ENCODE data around the gene SEZ6. TPM values are rescaled to one million over a fixed set of nuclear protein-coding genes. Genes with fewer than 3 reads are reported as not detected.

The SEZ6 gene
- total and polyA plus RNA-seq, 3 experiments from 2014 or later: 1.6 TPM; not detected in 2

DNA sequence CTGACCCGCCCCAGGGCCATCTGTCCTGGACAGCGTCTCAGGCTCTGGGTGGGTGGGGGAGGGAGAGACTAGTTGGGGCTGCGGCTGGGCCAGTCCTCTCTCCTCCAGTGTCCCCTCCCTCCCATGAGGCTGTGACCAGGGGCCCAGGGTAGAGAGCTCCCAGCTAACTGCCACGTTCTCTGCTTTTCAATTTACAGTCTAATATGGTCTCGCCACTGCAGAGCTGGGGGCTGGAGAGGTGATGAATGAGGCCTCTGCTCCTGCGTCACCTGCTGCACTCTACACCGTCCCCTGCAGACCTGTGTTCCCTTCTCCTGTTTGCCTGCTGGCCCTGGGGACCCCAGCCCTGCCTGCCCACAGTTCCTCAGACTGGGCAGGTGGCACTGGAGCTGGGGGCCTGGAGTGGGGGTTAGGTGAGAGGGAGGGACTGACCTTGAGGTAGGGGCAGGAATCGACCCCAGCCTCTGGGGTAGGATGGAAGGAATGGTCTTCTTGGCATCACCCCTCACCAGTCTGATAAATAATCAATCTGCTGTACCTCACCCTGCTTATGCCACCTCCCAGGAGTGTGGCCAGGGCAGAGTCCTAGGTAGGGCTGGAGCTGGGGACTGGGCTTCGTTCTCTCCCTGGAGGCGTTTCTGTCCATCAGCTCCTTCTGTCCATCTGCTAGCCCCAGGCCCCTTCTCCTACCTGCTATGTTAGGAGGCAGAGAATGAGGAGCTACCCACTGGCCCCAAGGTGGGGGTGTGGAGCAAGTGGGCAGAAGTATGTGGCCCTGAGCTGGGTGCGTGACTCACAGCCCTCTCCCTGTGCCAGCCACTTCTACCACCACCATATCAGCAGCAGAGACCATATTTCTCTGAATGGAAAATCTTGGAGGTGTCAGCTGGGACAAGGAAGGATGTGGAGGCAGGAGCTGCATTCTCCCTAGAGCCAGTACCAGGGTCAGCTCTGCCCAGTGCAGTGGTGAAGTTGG, 12.9 kb downstream of the SEZ6 start:
- no peaks in the 10 kb centered on the region for H3K4me1 Mint-ChIP-seq
- H3K9me3 Mint-ChIP-seq: no peaks in the 10 kb centered on the region
- Histone ChIP-seq H3K36me3 (ENCODE audit: insufficient read depth, low read length) (no peaks in the 10 kb centered on the region), H3K27me3 (ENCODE audit: insufficient read depth, low read length, poor library complexity, severe bottlenecking) (no peaks in the 10 kb centered on the region), H3K4me3 (ENCODE audit: low read length) (no peak overlapping the region), H3K27ac (ENCODE audit: low read depth, low read length) (no peak overlapping the region), H3K4me1 (ENCODE audit: insufficient read depth, low read length) (no peaks in the 10 kb centered on the region), H3K9me3 (ENCODE audit: low read length) (no peaks in the 10 kb centered on the region)
- H3K4me3 Mint-ChIP-seq: no peak overlapping the region
- POLR2A ChIA-PET: no interaction called here
- H3K27me3 Mint-ChIP-seq: peaks cover 9 to 25% of the 10 kb centered on the region in 2 donors
- H3K36me3 Mint-ChIP-seq: no peaks in the 10 kb centered on the region
- no peak for DNase-seq
- peak overlapping the region in 1 of 8 donors; percentile 77 for H3K27ac Mint-ChIP-seq
- CTCF ChIA-PET: interaction anchor here (1.0 to 1.1 kb wide), 2 partner anchors 27 to 124 kb away, joined by 3 read pairs; no protein-coding TSS in a partner anchor

- no peak overlapping the region for H3K27ac ChIP-seq (ENCODE audit: low read depth, low read length)
- Mint-ChIP-seq H3K4me1 (no peaks in the 10 kb centered on the region), H3K36me3 (no peaks in the 10 kb centered on the region), H3K27ac (peak overlapping the region in 1 of 8 donors; percentile 60), H3K27me3 (peaks cover 9 to 21% of the 10 kb centered on the region in 2 donors), H3K4me3 (no peak overlapping the region), H3K9me3 (no peaks in the 10 kb centered on the region)
- no peak overlapping the region for H3K4me3 ChIP-seq (ENCODE audit: low read length)
- H3K27me3 ChIP-seq (ENCODE audit: insufficient read depth, low read length, poor library complexity, severe bottlenecking): no peaks in the 10 kb centered on the region
- ChIA-PET POLR2A (no interaction called here), CTCF (interaction anchor here (1.2 kb wide), 1 partner anchor 124 kb away, joined by 4 read pairs; no protein-coding TSS in a partner anchor)
- no peaks in the 10 kb centered on the region for H3K4me1 ChIP-seq (ENCODE audit: insufficient read depth, low read length)
- no peaks in the 10 kb centered on the region for H3K36me3 ChIP-seq (ENCODE audit: insufficient read depth, low read length)
- DNase-seq: no peak
- no peaks in the 10 kb centered on the region for H3K9me3 ChIP-seq (ENCODE audit: low read length)
Measured at GRCh38 chr17:28992185-28992584, 13.6 kb downstream of the SEZ6 start.

- Histone ChIP-seq H3K36me3 (ENCODE audit: insufficient read depth, low read length) (no peaks in the 10 kb centered on the region), H3K4me1 (ENCODE audit: insufficient read depth, low read length) (no peaks in the 10 kb centered on the region), H3K27me3 (ENCODE audit: insufficient read depth, low read length, poor library complexity, severe bottlenecking) (no peaks in the 10 kb centered on the region), H3K27ac (ENCODE audit: low read depth, low read length) (no peak overlapping the region), H3K9me3 (ENCODE audit: low read length) (no peaks in the 10 kb centered on the region), H3K4me3 (ENCODE audit: low read length) (no peak overlapping the region)
- POLR2A ChIA-PET: no interaction called here
- no peak overlapping the region for H3K27ac Mint-ChIP-seq
- CTCF ChIA-PET: interaction anchor here (1.2 kb wide), 1 partner anchor 125 kb away, joined by 4 read pairs; no protein-coding TSS in a partner anchor
- H3K9me3 Mint-ChIP-seq: no peaks in the 10 kb centered on the region
- H3K4me3 Mint-ChIP-seq: no peak overlapping the region
- DNase-seq: no peak
- no peaks in the 10 kb centered on the region for H3K36me3 Mint-ChIP-seq
- H3K4me1 Mint-ChIP-seq: no peaks in the 10 kb centered on the region
- peaks cover 5 to 17% of the 10 kb centered on the region in 2 donors for H3K27me3 Mint-ChIP-seq
Measured at GRCh38 chr17:28991779-28992178, 14.1 kb downstream of the SEZ6 start.

DNA sequence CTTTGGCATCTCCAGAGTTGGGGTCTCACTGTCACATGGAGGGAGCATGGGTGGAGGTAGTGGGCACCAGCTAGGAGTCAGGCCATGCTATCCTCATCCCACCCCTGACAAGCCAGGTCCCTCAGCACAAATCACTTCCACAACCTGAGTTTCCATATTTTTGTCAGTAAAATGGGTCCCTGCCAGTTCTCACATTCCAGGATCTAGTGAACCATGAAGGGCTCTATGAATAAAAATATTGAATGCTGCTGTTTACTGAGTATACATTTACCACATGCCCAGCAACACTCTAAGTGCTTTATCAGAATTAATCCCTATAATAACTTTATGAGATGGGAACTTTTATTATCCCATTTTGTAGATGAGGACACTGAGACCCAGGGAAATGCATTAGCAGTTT, 16.8 kb downstream of the SEZ6 start:
- Histone ChIP-seq H3K27ac (ENCODE audit: low read depth, low read length) (no peak overlapping the region), H3K4me1 (ENCODE audit: insufficient read depth, low read length) (no peaks in the 10 kb centered on the region), H3K27me3 (ENCODE audit: insufficient read depth, low read length, poor library complexity, severe bottlenecking) (no peaks in the 10 kb centered on the region), H3K36me3 (ENCODE audit: insufficient read depth, low read length) (no peaks in the 10 kb centered on the region), H3K4me3 (ENCODE audit: low read length) (no peak overlapping the region), H3K9me3 (ENCODE audit: low read length) (no peaks in the 10 kb centered on the region)
- Mint-ChIP-seq H3K36me3 (no peaks in the 10 kb centered on the region), H3K27ac (no peak overlapping the region), H3K27me3 (peaks cover 2 to 7% of the 10 kb centered on the region in 2 donors), H3K4me1 (no peaks in the 10 kb centered on the region), H3K9me3 (no peaks in the 10 kb centered on the region), H3K4me3 (no peak overlapping the region)
- DNase-seq: no peak
- CTCF ChIA-PET: interaction anchor here (1.0 kb wide), 1 partner anchor 23 kb away, joined by 3 read pairs; no protein-coding TSS in a partner anchor
- POLR2A ChIA-PET: no interaction called here

GRCh38 chr17:28988475-28988874, 17.4 kb downstream of the SEZ6 start:
- peaks cover 2 to 5% (median 2%) of the 10 kb centered on the region in 3 donors for H3K4me1 Mint-ChIP-seq
- Histone ChIP-seq H3K9me3 (ENCODE audit: low read length) (no peaks in the 10 kb centered on the region), H3K4me1 (ENCODE audit: insufficient read depth, low read length) (peaks cover 5% of the 10 kb centered on the region), H3K4me3 (ENCODE audit: low read length) (no peak overlapping the region), H3K27me3 (ENCODE audit: insufficient read depth, low read length, poor library complexity, severe bottlenecking) (no peaks in the 10 kb centered on the region), H3K36me3 (ENCODE audit: insufficient read depth, low read length) (no peaks in the 10 kb centered on the region), H3K27ac (ENCODE audit: low read depth, low read length) (no peak overlapping the region)
- H3K27me3 Mint-ChIP-seq: peaks cover 2 to 3% of the 10 kb centered on the region in 2 donors
- no peaks in the 10 kb centered on the region for H3K9me3 Mint-ChIP-seq
- H3K4me3 Mint-ChIP-seq: no peak overlapping the region
- ChIA-PET CTCF (interaction anchor here (1.0 kb wide), 1 partner anchor 23 kb away, joined by 3 read pairs; no protein-coding TSS in a partner anchor), POLR2A (no interaction called here)
- H3K36me3 Mint-ChIP-seq: no peaks in the 10 kb centered on the region
- no peak for DNase-seq
- no peak overlapping the region for H3K27ac Mint-ChIP-seq

DNA sequence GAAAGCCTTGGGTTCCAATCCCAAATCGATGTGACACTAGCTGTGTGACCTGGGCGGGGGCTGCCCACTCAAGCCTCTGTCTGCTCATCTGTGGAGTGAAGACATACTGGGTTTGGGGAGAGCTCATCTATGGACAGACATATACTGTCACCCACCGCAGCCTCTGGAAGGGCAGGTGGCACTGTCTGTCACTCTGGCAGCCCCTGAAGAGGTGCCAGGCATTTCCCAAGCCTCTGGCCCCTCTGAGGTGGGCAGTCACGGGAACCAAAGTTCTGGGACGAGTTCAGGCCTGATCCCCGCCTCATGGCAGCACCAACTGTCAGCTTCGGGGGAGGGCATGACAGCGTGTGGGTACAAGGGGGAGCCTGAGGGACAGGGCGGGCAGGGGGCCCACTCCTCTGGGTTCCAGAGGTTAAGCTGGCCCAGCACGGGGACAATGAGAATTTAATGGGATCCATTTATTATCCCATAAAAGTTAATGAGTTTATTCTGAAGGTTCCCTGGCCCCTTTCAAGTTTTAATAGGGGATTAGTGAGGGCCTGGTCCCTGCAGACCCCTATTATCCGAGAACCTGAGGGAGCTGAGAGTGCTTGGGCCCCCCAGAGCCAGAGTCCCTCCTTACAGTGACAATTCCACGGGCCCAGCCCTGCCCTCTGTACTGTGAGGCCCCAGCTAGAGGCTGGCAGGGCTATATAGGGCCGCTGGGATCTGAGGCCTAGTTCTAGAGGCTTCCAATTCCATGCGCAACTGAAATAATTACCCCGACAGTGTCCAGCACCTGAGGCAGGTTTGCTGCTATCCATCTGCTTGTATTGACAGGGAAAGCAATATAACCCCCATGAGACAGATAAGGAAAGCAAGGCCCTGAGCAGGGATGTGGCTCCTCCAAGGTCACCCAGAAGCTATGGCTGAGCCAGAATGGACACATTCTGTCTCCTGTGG, 18.8 kb downstream of the SEZ6 start:
- Mint-ChIP-seq H3K27ac (peak overlapping the region in 2 of 8 donors; percentile 77 to 78), H3K27me3 (peaks cover 2 to 3% of the 10 kb centered on the region in 2 donors), H3K36me3 (no peaks in the 10 kb centered on the region), H3K4me3 (no peak overlapping the region), H3K9me3 (no peaks in the 10 kb centered on the region), H3K4me1 (peaks cover 16 to 20% (median 17%) of the 10 kb centered on the region in 3 donors)
- DNase-seq: no peak
- ChIA-PET CTCF (interaction anchor here (0.9 kb wide), 1 partner anchor 130 kb away, joined by 3 read pairs; no protein-coding TSS in a partner anchor), POLR2A (no interaction called here)
- no peaks in the 10 kb centered on the region for H3K27me3 ChIP-seq (ENCODE audit: insufficient read depth, low read length, poor library complexity, severe bottlenecking)
- no peak overlapping the region for H3K27ac ChIP-seq (ENCODE audit: low read depth, low read length)
- no peaks in the 10 kb centered on the region for H3K36me3 ChIP-seq (ENCODE audit: insufficient read depth, low read length)
- H3K9me3 ChIP-seq (ENCODE audit: low read length): no peaks in the 10 kb centered on the region
- H3K4me3 ChIP-seq (ENCODE audit: low read length): no peak overlapping the region
- H3K4me1 ChIP-seq (ENCODE audit: insufficient read depth, low read length): peaks cover 19% of the 10 kb centered on the region

- Histone ChIP-seq H3K4me1 (ENCODE audit: insufficient read depth, low read length) (peaks cover 24% of the 10 kb centered on the region), H3K27ac (ENCODE audit: low read depth, low read length) (no peak overlapping the region), H3K36me3 (ENCODE audit: insufficient read depth, low read length) (no peaks in the 10 kb centered on the region), H3K27me3 (ENCODE audit: insufficient read depth, low read length, poor library complexity, severe bottlenecking) (no peaks in the 10 kb centered on the region), H3K9me3 (ENCODE audit: low read length) (no peaks in the 10 kb centered on the region), H3K4me3 (ENCODE audit: low read length) (no peak overlapping the region)
- CTCF ChIA-PET: interaction anchor here (0.9 kb wide), 1 partner anchor 131 kb away, joined by 3 read pairs; no protein-coding TSS in a partner anchor
- Mint-ChIP-seq H3K27me3 (peaks cover 2 to 3% of the 10 kb centered on the region in 2 donors), H3K4me1 (peaks cover 18 to 23% (median 19%) of the 10 kb centered on the region in 3 donors), H3K27ac (peak overlapping the region in 2 of 8 donors; percentile 47 to 78), H3K36me3 (no peaks in the 10 kb centered on the region), H3K4me3 (no peak overlapping the region), H3K9me3 (no peaks in the 10 kb centered on the region)
- POLR2A ChIA-PET: no interaction called here
- no peak for DNase-seq
Measured at GRCh38 chr17:28985950-28986713, 19.7 kb downstream of the SEZ6 start.
